Ovary (tissue), 3 donors: ENCODE results near the gene REG3A.

Experiments used
- CTCF ChIP-seq, 3 donors: fragments of 450-650 bp in 2 of 3; fragments of 200-600 bp in 1 of 3; IDR thresholded peaks; one replicate each; pipeline versions ENCODE4 v1.5.1 to v1.8.0; 2016 to 2022; ENCODE audit warnings: antibody characterized with exemption in 3 of 3, mild to moderate bottlenecking in 1 of 3
- EP300 ChIP-seq: sonication (generic); formaldehyde crosslinking; IDR thresholded peaks from one replicate; pipeline ENCODE4 v1.6.1; 2017; ENCODE audit warnings: antibody characterized with exemption
- POLR2A ChIP-seq: fragments of 450-650 bp; IDR thresholded peaks from one replicate; pipeline ENCODE4 v1.6.1; 2017; ENCODE audit warnings: antibody characterized with exemption, mild to moderate bottlenecking, moderate library complexity
- donor health status: DM: no; HTN: no; CAD: no.

GRCh38 chr2:79191816-79192215, 32.3 kb upstream of the REG3A start:
- TF ChIP-seq CTCF (IDR thresholded peaks at IDR 0.05): no peak
- TF ChIP-seq EP300: no peak
- TF ChIP-seq POLR2A: no peak
